Testis (tissue), 2 donors: ENCODE data around the gene PAQR7.

Experiments used
- CTCF ChIP-seq, 3 experiments: fragments of 450-650 bp in 2 of 3; fragments of 200-600 bp in 1 of 3; sonication (generic) in 1 of 3; IDR thresholded peaks; one replicate each; pipeline ENCODE4 v1.5.1; 2016 to 2019; ENCODE audit warnings: antibody characterized with exemption in 3 of 3, mild to moderate bottlenecking in 2 of 3, moderate library complexity in 1 of 3
- POLR2A ChIP-seq: fragments of 450-650 bp; IDR thresholded peaks from one replicate; pipeline ENCODE4 v1.6.1; 2017; ENCODE audit warnings: antibody characterized with exemption, mild to moderate bottlenecking, moderate library complexity

GRCh38 chr1:25861316-25862286 lies 13.9 kb downstream of the PAQR7 start:
- TF ChIP-seq CTCF (IDR thresholded peaks at IDR 0.05) (no peak), POLR2A (no peak)
